HEK293 (cell line): ENCODE results near the gene FOSB.

ENCODE experiments used
- EGR2 ChIP-seq: fragments of 450-650 bp; formaldehyde crosslinking; IDR thresholded peaks from 2 replicates; pipeline ENCODE4 v1.5.1; 2016; ENCODE audit warnings: low read depth, missing biosample characterization, missing genetic modification characterization
- GFI1B ChIP-seq: fragments of 450-650 bp; formaldehyde crosslinking; IDR thresholded peaks from 2 replicates; pipeline ENCODE4 v1.5.1; 2016; ENCODE audit warnings: missing biosample characterization, missing genetic modification characterization
- GLIS2 ChIP-seq: fragments of 450-650 bp; formaldehyde crosslinking; IDR thresholded peaks from 2 replicates; pipeline ENCODE4 v1.5.1; 2016; ENCODE audit warnings: missing biosample characterization, missing genetic modification characterization
- IKZF3 ChIP-seq: fragments of 450-650 bp; IDR thresholded peaks from 2 replicates; pipeline ENCODE4 v1.5.0; 2018; ENCODE audit warnings: missing biosample characterization, mild to moderate bottlenecking, missing genetic modification characterization, moderate library complexity
- KLF16 ChIP-seq: fragments of 450-650 bp; formaldehyde crosslinking; IDR thresholded peaks from 2 replicates; pipeline ENCODE4 v1.5.1; 2017; ENCODE audit warnings: missing biosample characterization, missing genetic modification characterization
- KLF8 ChIP-seq: fragments of 450-650 bp; formaldehyde crosslinking; IDR thresholded peaks from 2 replicates; pipeline ENCODE4 v1.5.1; 2016; ENCODE audit warnings: missing biosample characterization, missing genetic modification characterization
- SCRT2 ChIP-seq: fragments of 450-650 bp; formaldehyde crosslinking; IDR thresholded peaks from 2 replicates; pipeline ENCODE4 v1.5.1; 2016; ENCODE audit warnings: missing biosample characterization, missing genetic modification characterization
- ZBTB20 ChIP-seq: fragments of 450-650 bp; formaldehyde crosslinking; IDR thresholded peaks from 2 replicates; pipeline ENCODE4 v1.5.1; 2016; ENCODE audit warnings: missing biosample characterization, missing genetic modification characterization
- ZBTB6 ChIP-seq: fragments of 450-650 bp; formaldehyde crosslinking; IDR thresholded peaks from 2 replicates; pipeline ENCODE4 v1.5.1; 2017; ENCODE audit warnings: missing biosample characterization, missing genetic modification characterization
- ZFP37 ChIP-seq: fragments of 450-650 bp; formaldehyde crosslinking; IDR thresholded peaks from 2 replicates; pipeline ENCODE4 v1.5.1; 2016; ENCODE audit warnings: missing biosample characterization, missing genetic modification characterization
- ZNF138 ChIP-seq: fragments of 450-650 bp; formaldehyde crosslinking; IDR thresholded peaks from 2 replicates; pipeline ENCODE4 v1.5.1; 2016; ENCODE audit warnings: missing biosample characterization, missing genetic modification characterization, borderline replicate concordance
- ZNF16 ChIP-seq: fragments of 450-650 bp; formaldehyde crosslinking; IDR thresholded peaks from 2 replicates; pipeline ENCODE4 v1.5.1; 2016; ENCODE audit warnings: low read depth, missing biosample characterization, missing genetic modification characterization
- ZNF175 ChIP-seq: fragments of 450-650 bp; formaldehyde crosslinking; IDR thresholded peaks from 2 replicates; pipeline ENCODE4 v1.5.1; 2016; ENCODE audit warnings: missing biosample characterization, missing genetic modification characterization
- ZNF2 ChIP-seq: fragments of 450-650 bp; formaldehyde crosslinking; IDR thresholded peaks from 2 replicates; pipeline ENCODE4 v1.5.1; 2016; ENCODE audit warnings: missing biosample characterization, missing genetic modification characterization
- ZNF214 ChIP-seq: fragments of 450-650 bp; formaldehyde crosslinking; IDR thresholded peaks from 2 replicates; pipeline ENCODE4 v1.5.1; 2017; ENCODE audit warnings: missing biosample characterization, mild to moderate bottlenecking, missing genetic modification characterization, borderline replicate concordance
- ZNF223 ChIP-seq: fragments of 450-650 bp; formaldehyde crosslinking; IDR thresholded peaks from 2 replicates; pipeline ENCODE4 v1.5.1; 2016; ENCODE audit warnings: missing biosample characterization, missing genetic modification characterization
- ZNF248 ChIP-seq: fragments of 450-650 bp; formaldehyde crosslinking; IDR thresholded peaks from 2 replicates; pipeline ENCODE4 v1.5.1; 2017; ENCODE audit warnings: missing biosample characterization, missing genetic modification characterization
- ZNF266 ChIP-seq: fragments of 450-650 bp; formaldehyde crosslinking; IDR thresholded peaks from 2 replicates; pipeline ENCODE4 v1.5.1; 2016; ENCODE audit warnings: missing biosample characterization, missing genetic modification characterization, low read depth
- ZNF354C ChIP-seq: fragments of 450-650 bp; formaldehyde crosslinking; IDR thresholded peaks from 2 replicates; pipeline ENCODE4 v1.5.1; 2016; ENCODE audit warnings: missing biosample characterization, missing genetic modification characterization, low read depth, borderline replicate concordance
- ZNF391 ChIP-seq: fragments of 450-650 bp; formaldehyde crosslinking; IDR thresholded peaks from 2 replicates; pipeline ENCODE4 v1.5.1; 2016; ENCODE audit warnings: low read depth, missing biosample characterization, missing genetic modification characterization, borderline replicate concordance
- ZNF394 ChIP-seq: fragments of 450-650 bp; formaldehyde crosslinking; IDR thresholded peaks from 2 replicates; pipeline ENCODE4 v1.5.1; 2016; ENCODE audit warnings: missing biosample characterization, missing genetic modification characterization, mild to moderate bottlenecking, moderate library complexity, borderline replicate concordance
- ZNF423 ChIP-seq: fragments of 450-650 bp; formaldehyde crosslinking; IDR thresholded peaks from 2 replicates; pipeline ENCODE4 v1.5.1; 2016; ENCODE audit warnings: missing biosample characterization, missing genetic modification characterization
- ZNF433 ChIP-seq: fragments of 450-650 bp; formaldehyde crosslinking; IDR thresholded peaks from 2 replicates; pipeline ENCODE4 v1.5.1; 2016; ENCODE audit warnings: missing biosample characterization, missing genetic modification characterization, low read depth
- ZNF473 ChIP-seq: fragments of 450-650 bp; formaldehyde crosslinking; IDR thresholded peaks from 2 replicates; pipeline ENCODE4 v1.5.1; 2017; ENCODE audit warnings: missing biosample characterization, missing genetic modification characterization
- ZNF48 ChIP-seq: fragments of 450-650 bp; formaldehyde crosslinking; IDR thresholded peaks from 2 replicates; pipeline ENCODE4 v1.5.1; 2016; ENCODE audit warnings: missing biosample characterization, missing genetic modification characterization
- ZNF624 ChIP-seq: fragments of 450-650 bp; formaldehyde crosslinking; IDR thresholded peaks from 2 replicates; pipeline ENCODE4 v1.5.1; 2017; ENCODE audit warnings: missing biosample characterization, missing genetic modification characterization
- ZNF660 ChIP-seq: fragments of 450-650 bp; IDR thresholded peaks from 2 replicates; pipeline ENCODE4 v1.5.1; 2018; ENCODE audit warnings: missing biosample characterization, mild to moderate bottlenecking, missing genetic modification characterization
- ZNF707 ChIP-seq: fragments of 450-650 bp; formaldehyde crosslinking; IDR thresholded peaks from 2 replicates; pipeline ENCODE4 v1.5.1; 2016; ENCODE audit warnings: missing biosample characterization, missing genetic modification characterization
- ZNF76 ChIP-seq: fragments of 450-650 bp; formaldehyde crosslinking; IDR thresholded peaks from 2 replicates; pipeline ENCODE4; 2016; ENCODE audit warnings: low read depth, missing biosample characterization, missing genetic modification characterization, borderline replicate concordance
- ZNF777 ChIP-seq: fragments of 450-650 bp; formaldehyde crosslinking; IDR thresholded peaks from 2 replicates; pipeline ENCODE4 v1.5.1; 2017; ENCODE audit warnings: missing biosample characterization, missing genetic modification characterization, borderline replicate concordance
- ZNF843 ChIP-seq: fragments of 450-650 bp; formaldehyde crosslinking; IDR thresholded peaks from 2 replicates; pipeline ENCODE4 v1.5.1; 2016; ENCODE audit warnings: missing biosample characterization, missing genetic modification characterization
- ZSCAN30 ChIP-seq: fragments of 450-650 bp; IDR thresholded peaks from 2 replicates; pipeline ENCODE4 v1.5.1; 2018; ENCODE audit warnings: missing biosample characterization, mild to moderate bottlenecking, missing genetic modification characterization, moderate library complexity
- ZSCAN5A ChIP-seq: fragments of 450-650 bp; formaldehyde crosslinking; IDR thresholded peaks from 2 replicates; pipeline ENCODE4 v1.5.1; 2016; ENCODE audit warnings: missing biosample characterization, missing genetic modification characterization
- ZXDB ChIP-seq: fragments of 450-650 bp; formaldehyde crosslinking; IDR thresholded peaks from 2 replicates; pipeline ENCODE4 v1.5.1; 2016; ENCODE audit warnings: missing biosample characterization, missing genetic modification characterization
- TF ChIP-seq, protein P1 (sequence below): fragments of 450-650 bp; formaldehyde crosslinking; IDR thresholded peaks from 2 replicates; pipeline ENCODE4 v1.5.1; 2017; ENCODE audit warnings: missing biosample characterization, missing genetic modification characterization
- TF ChIP-seq, protein P2 (sequence below): fragments of 450-650 bp; formaldehyde crosslinking; IDR thresholded peaks from 2 replicates; pipeline ENCODE4 v1.5.1; 2016; ENCODE audit warnings: missing biosample characterization, missing genetic modification characterization

FOSB gene

GRCh38 chr19:45455707-45456499 lies 11.9 kb upstream of the FOSB start (continued):
- TF ChIP-seq ZNF223 (tag by site-specific recombination) (peak; percentile 94), ZNF624 (tag by site-specific recombination) (no peak), ZNF266 (no peak), ZNF248 (tag by site-specific recombination) (no peak), ZXDB (tag by site-specific recombination) (peak; percentile 90), EGR2 (peak; percentile 90), ZBTB20 (tag by site-specific recombination) (peak; percentile 39; the same call in 1 of the 2 replicates), ZNF48 (tag by site-specific recombination) (no peak), ZNF138 (no peak), ZNF423 (tag by site-specific recombination) (no peak), ZFP37 (tag by site-specific recombination) (peak; percentile 69; the same call in 1 of the 2 replicates), ZNF843 (tag by site-specific recombination) (peak; percentile 55; the same call in 1 of the 2 replicates), ZNF16 (tag by site-specific recombination) (no peak), ZNF2 (tag by site-specific recombination) (peak; percentile 66; the same call in 1 of the 2 replicates), ZSCAN5A (tag by site-specific recombination) (no peak), ZNF354C (tag by site-specific recombination) (no peak), ZNF473 (no peak), ZNF777 (peak; percentile 62; the same call in 1 of the 2 replicates), GFI1B (tag by site-specific recombination) (0 out of 2 replicates have a peak, but pooled peaks have one; percentile 52), ZBTB6 (tag by site-specific recombination) (peak; percentile 48; the same call in 1 of the 2 replicates), ZNF433 (tag by site-specific recombination) (no peak), ZNF707 (tag by site-specific recombination) (no peak), KLF16 (tag by site-specific recombination) (peak; percentile 54; the same call in 1 of the 2 replicates), KLF8 (peak; percentile 92), ZNF175 (no peak), ZNF394 (tag by site-specific recombination) (peak; percentile 63; the same call in 1 of the 2 replicates), IKZF3 (tag by site-specific recombination) (peak; percentile 93), ZNF391 (tag by site-specific recombination) (peak; percentile 82; the same call in 1 of the 2 replicates), ZNF76 (0 out of 2 replicates have a peak, but pooled peaks have one; percentile 32), ZNF214 (tag by site-specific recombination) (no peak), GLIS2 (tag by site-specific recombination) (peak; percentile 99), SCRT2 (tag by site-specific recombination) (peak; percentile 23; the same call in 1 of the 2 replicates), ZSCAN30 (tag by site-specific recombination) (peak; percentile 81), ZNF660 (tag by site-specific recombination) (peak; percentile 92)
- TF ChIP-seq, protein P1, sequence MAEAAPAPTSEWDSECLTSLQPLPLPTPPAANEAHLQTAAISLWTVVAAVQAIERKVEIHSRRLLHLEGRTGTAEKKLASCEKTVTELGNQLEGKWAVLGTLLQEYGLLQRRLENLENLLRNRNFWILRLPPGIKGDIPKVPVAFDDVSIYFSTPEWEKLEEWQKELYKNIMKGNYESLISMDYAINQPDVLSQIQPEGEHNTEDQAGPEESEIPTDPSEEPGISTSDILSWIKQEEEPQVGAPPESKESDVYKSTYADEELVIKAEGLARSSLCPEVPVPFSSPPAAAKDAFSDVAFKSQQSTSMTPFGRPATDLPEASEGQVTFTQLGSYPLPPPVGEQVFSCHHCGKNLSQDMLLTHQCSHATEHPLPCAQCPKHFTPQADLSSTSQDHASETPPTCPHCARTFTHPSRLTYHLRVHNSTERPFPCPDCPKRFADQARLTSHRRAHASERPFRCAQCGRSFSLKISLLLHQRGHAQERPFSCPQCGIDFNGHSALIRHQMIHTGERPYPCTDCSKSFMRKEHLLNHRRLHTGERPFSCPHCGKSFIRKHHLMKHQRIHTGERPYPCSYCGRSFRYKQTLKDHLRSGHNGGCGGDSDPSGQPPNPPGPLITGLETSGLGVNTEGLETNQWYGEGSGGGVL (tag by site-specific recombination) = peak; percentile 81
- TF ChIP-seq, protein P2, sequence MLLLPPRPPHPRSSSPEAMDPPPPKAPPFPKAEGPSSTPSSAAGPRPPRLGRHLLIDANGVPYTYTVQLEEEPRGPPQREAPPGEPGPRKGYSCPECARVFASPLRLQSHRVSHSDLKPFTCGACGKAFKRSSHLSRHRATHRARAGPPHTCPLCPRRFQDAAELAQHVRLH = peak; percentile 81; the same call in 1 of the 2 replicates
